SK-N-SH (cell line): ENCODE measurements around the gene GALK1. TPM values are rescaled to one million over a fixed set of nuclear protein-coding genes. Genes with fewer than 3 reads are reported as not detected.
A peak's percentile ranks its signal among the peaks of the same experiment; 100 is the strongest.

Experiments used
- CTCF ChIA-PET: fragments of 300-600, 350-600 bp; formaldehyde crosslinking; extraction: SDS; loops from one replicate; lab custom pipeline; 2021; lab: Yijun Ruan, JAX
- POLR2A ChIA-PET: fragments of 350-600 bp; sonication (Branson Sonifier 250); formaldehyde crosslinking; extraction: SDS; loops from one replicate; lab custom pipeline; 2020; ENCODE audit warnings: antibody characterized with exemption, inconsistent platforms; lab: Yijun Ruan, JAX
- DNase-seq: peaks from one replicate; pipeline ENCODE4 v3.0.0; 2012
- H2AFZ ChIP-seq: fragments of 200-600 bp; sonication (generic); 2 replicates; pipeline ENCODE4 v1.8.1; 2016; ENCODE audit warnings: antibody characterized with exemption, mild to moderate bottlenecking, low read depth
- H3F3A ChIP-seq: fragments of 200-600 bp; sonication (generic); replicated peaks from 2 replicates; pipeline ENCODE3; 2016; ENCODE audit warnings: antibody characterized with exemption, mild to moderate bottlenecking; ENCODE audit not compliant: insufficient read depth
- H3K27ac ChIP-seq, 2 experiments: fragments of 200-500 bp in 1 of 2; fragments of 200-600 bp in 1 of 2; sonication (Bioruptor generic) in 1 of 2; sonication (generic), shearing (Covaris generic) in 1 of 2; 2 replicates each; pipeline versions ENCODE4 v1.5.1 to v1.6.1; 2014 to 2016; ENCODE audit warnings: low read depth in 2 of 2, inconsistent platforms in 1 of 2, low read length in 1 of 2, mild to moderate bottlenecking in 1 of 2, mixed read lengths in 1 of 2
- H3K27me3 ChIP-seq: fragments of 200-600 bp; sonication (generic), shearing (Covaris generic); 2 replicates; pipeline ENCODE4 v1.6.1; 2016; ENCODE audit warnings: mixed run types; ENCODE audit not compliant: insufficient read depth
- H3K36me3 ChIP-seq, 2 experiments: fragments of 200-500 bp in 1 of 2; fragments of 200-600 bp in 1 of 2; sonication (Bioruptor generic) in 1 of 2; sonication (generic) in 1 of 2; replicated peaks in 1 of 2; 2 replicates each; pipeline versions ENCODE3 to v1.5.1; 2014 to 2016; ENCODE audit warnings: low read length in 1 of 2, mild to moderate bottlenecking in 1 of 2; ENCODE audit not compliant: insufficient read depth in 2 of 2, control insufficient read depth in 1 of 2
- H3K4me1 ChIP-seq, 2 experiments: fragments of 200-500 bp in 1 of 2; fragments of 200-600 bp in 1 of 2; sonication (Bioruptor generic) in 1 of 2; sonication (generic), shearing (Covaris generic) in 1 of 2; 2 replicates each; pipeline versions ENCODE4 v1.5.1 to v1.6.1; 2014 to 2016; ENCODE audit warnings: low read depth in 1 of 2, low read length in 1 of 2, mixed run types in 1 of 2; ENCODE audit not compliant: insufficient read depth in 2 of 2, control insufficient read depth in 1 of 2
- H3K4me2 ChIP-seq: fragments of 200-600 bp; sonication (generic), shearing (Covaris generic); 2 replicates; pipeline ENCODE4 v1.6.1; 2017; ENCODE audit warnings: mixed run types
- H3K4me3 ChIP-seq, 2 experiments: fragments of 200-500 bp in 1 of 2; fragments of 200-600 bp in 1 of 2; sonication (Bioruptor generic) in 1 of 2; sonication (generic), shearing (Covaris generic) in 1 of 2; 2 replicates each; pipeline versions ENCODE4 v1.5.1 to v1.8.1; 2014 to 2016; ENCODE audit warnings: low read depth in 2 of 2, inconsistent platforms in 1 of 2, low read length in 1 of 2, mild to moderate bottlenecking in 1 of 2, mixed read lengths in 1 of 2, moderate library complexity in 1 of 2
- H3K79me2 ChIP-seq: fragments of 200-600 bp; sonication (generic); 2 replicates; pipeline ENCODE4 v1.8.1; 2017; ENCODE audit warnings: mild to moderate bottlenecking; ENCODE audit not compliant: insufficient read depth
- H3K9ac ChIP-seq: fragments of 200-600 bp; sonication (generic); 2 replicates; pipeline ENCODE4 v1.6.1; 2017; ENCODE audit warnings: mixed run types
- H3K9me2 ChIP-seq: fragments of 200-600 bp; sonication (generic); 2 replicates; pipeline ENCODE4 v1.6.1; 2017; ENCODE audit warnings: mixed run types
- H3K9me3 ChIP-seq: fragments of 200-600 bp; sonication (generic); 2 replicates; pipeline ENCODE4 v1.6.1; 2017; ENCODE audit warnings: mixed run types, mild to moderate bottlenecking, moderate library complexity
- H4K20me1 ChIP-seq: fragments of 200-600 bp; sonication (generic); 2 replicates; pipeline ENCODE4 v1.6.1; 2017; ENCODE audit warnings: mild to moderate bottlenecking, mixed run types; ENCODE audit not compliant: insufficient read depth
- EZH2phosphoT487 ChIP-seq: fragments of 200-600 bp; sonication (generic); IDR thresholded peaks from 2 replicates; pipeline ENCODE4 v1.6.1; 2017; ENCODE audit warnings: low read depth, mixed run types, mild to moderate bottlenecking, antibody characterized with exemption, moderate library complexity, borderline replicate concordance
- FOXM1 ChIP-seq: IDR thresholded peaks from 2 replicates; pipeline ENCODE4 v1.4.0; 2012; ENCODE audit warnings: low read depth, mild to moderate bottlenecking
- GABPA ChIP-seq: IDR thresholded peaks from 2 replicates; pipeline ENCODE4 v1.4.0; 2012; ENCODE audit warnings: low read depth, mild to moderate bottlenecking
- JUND ChIP-seq: IDR thresholded peaks from 2 replicates; pipeline ENCODE4 v1.4.0; 2012
- MAX ChIP-seq: IDR thresholded peaks from 2 replicates; pipeline ENCODE4 v1.4.0; 2012; ENCODE audit warnings: low read depth
- MEF2A ChIP-seq: IDR thresholded peaks from 2 replicates; pipeline ENCODE4 v1.4.0; 2012; ENCODE audit warnings: low read depth, borderline replicate concordance
- MXI1 ChIP-seq: IDR thresholded peaks from 2 replicates; pipeline ENCODE4 v1.6.1; 2012; ENCODE audit warnings: mild to moderate bottlenecking, low read depth, low read length, improper control_type of control experiment
- PBX3 ChIP-seq: IDR thresholded peaks from 2 replicates; pipeline ENCODE4; 2012
- POLR2AphosphoS5 ChIP-seq: IDR thresholded peaks from 2 replicates; pipeline ENCODE4 v1.6.1; 2012; ENCODE audit warnings: low read depth, low read length
- RCOR1 ChIP-seq: fragments of 150-350 bp; IDR thresholded peaks from 2 replicates; pipeline ENCODE4 v1.6.1; 2017; ENCODE audit warnings: antibody characterized with exemption, low read length
- RXRA ChIP-seq: IDR thresholded peaks from 2 replicates; pipeline ENCODE4 v1.4.0; 2012; ENCODE audit warnings: low read depth, mild to moderate bottlenecking, borderline replicate concordance
- SMC3 ChIP-seq: IDR thresholded peaks from 2 replicates; pipeline ENCODE4 v1.6.1; 2012; ENCODE audit warnings: low read depth, low read length, improper control_type of control experiment
- USF1 ChIP-seq: IDR thresholded peaks from 2 replicates; pipeline ENCODE4 v1.4.0; 2012; ENCODE audit warnings: low read depth, borderline replicate concordance
- USF2 ChIP-seq: fragments of 150-350 bp; IDR thresholded peaks from 2 replicates; pipeline ENCODE4 v1.6.1; 2017; ENCODE audit warnings: antibody characterized with exemption, low read length, low read depth, borderline replicate concordance
- WGBS: methylation state at CpG from one replicate; pipeline ENCODE4 v1.1.6; 2017; ENCODE audit warnings: low lambda C conversion rate; 5-methylcytosine and 5-hydroxymethylcytosine counted together
- polyA plus RNA-seq, 3 experiments: library from polyadenylated mRNA; depleted of rRNA; stranded (reverse); fragments of >200 nt; gene quantifications; 2 replicates each; pipeline ENCODE4 v1.2.3, GENCODE V29; 2012
- TF ChIP-seq, protein P1 (sequence below): IDR thresholded peaks from 2 replicates; pipeline ENCODE4 v1.6.1; 2012; ENCODE audit warnings: mild to moderate bottlenecking, low read depth, low read length, moderate library complexity

The GALK1 gene
- polyA plus RNA-seq, 1 of the 3 experiments (the other 2 are of a cell fraction), result 36.5 TPM

GRCh38 chr17:75722542-75723095 lies 42.4 kb downstream of the GALK1 start:
- POLR2A ChIA-PET, result no interaction called here
- CTCF ChIA-PET, result interaction anchor here (0.7 to 25.4 kb wide), 6 partner anchors 24 to 400 kb away, joined by 3 to 419 read pairs (median 4); partner anchors contain the start of gene SMIM5
- WGBS, result 96% methylated on average over 9 of the region's 9 CpGs

GRCh38 chr17:75722076-75722475 lies 42.9 kb downstream of the GALK1 start:
- POLR2A ChIA-PET, result no interaction called here

More at GRCh38 chr17:75722542-75723095, 42.4 kb downstream of the GALK1 start:
- Histone ChIP-seq H4K20me1 (no peaks in the 10 kb centered on the region), H3K4me2 (no peak overlapping the region), H3K79me2 (no peaks in the 10 kb centered on the region), H3K9me3 (no peaks in the 10 kb centered on the region), H3K27me3 (peaks cover 41% of the 10 kb centered on the region), H2AFZ (no peak overlapping the region), H3K36me3 (no peaks in the 10 kb centered on the region), H3F3A (no peaks in the 10 kb centered on the region), H3K4me3 (no peak overlapping the region), H3K9ac (no peak overlapping the region), H3K4me1 (peaks cover 0 to 4% of the 10 kb centered on the region in 2 experiments; a peak in 1 of 4 replicates), H3K9me2 (no peaks in the 10 kb centered on the region)
- peak; percentile 41 for DNase-seq
- TF ChIP-seq JUND (no peak), MAX (no peak), EZH2phosphoT487 (no peak), MXI1 (no peak), POLR2AphosphoS5 (no peak), SMC3 (no peak), RXRA (no peak), RCOR1 (no peak), USF2 (no peak)
- TF ChIP-seq, protein P1, sequence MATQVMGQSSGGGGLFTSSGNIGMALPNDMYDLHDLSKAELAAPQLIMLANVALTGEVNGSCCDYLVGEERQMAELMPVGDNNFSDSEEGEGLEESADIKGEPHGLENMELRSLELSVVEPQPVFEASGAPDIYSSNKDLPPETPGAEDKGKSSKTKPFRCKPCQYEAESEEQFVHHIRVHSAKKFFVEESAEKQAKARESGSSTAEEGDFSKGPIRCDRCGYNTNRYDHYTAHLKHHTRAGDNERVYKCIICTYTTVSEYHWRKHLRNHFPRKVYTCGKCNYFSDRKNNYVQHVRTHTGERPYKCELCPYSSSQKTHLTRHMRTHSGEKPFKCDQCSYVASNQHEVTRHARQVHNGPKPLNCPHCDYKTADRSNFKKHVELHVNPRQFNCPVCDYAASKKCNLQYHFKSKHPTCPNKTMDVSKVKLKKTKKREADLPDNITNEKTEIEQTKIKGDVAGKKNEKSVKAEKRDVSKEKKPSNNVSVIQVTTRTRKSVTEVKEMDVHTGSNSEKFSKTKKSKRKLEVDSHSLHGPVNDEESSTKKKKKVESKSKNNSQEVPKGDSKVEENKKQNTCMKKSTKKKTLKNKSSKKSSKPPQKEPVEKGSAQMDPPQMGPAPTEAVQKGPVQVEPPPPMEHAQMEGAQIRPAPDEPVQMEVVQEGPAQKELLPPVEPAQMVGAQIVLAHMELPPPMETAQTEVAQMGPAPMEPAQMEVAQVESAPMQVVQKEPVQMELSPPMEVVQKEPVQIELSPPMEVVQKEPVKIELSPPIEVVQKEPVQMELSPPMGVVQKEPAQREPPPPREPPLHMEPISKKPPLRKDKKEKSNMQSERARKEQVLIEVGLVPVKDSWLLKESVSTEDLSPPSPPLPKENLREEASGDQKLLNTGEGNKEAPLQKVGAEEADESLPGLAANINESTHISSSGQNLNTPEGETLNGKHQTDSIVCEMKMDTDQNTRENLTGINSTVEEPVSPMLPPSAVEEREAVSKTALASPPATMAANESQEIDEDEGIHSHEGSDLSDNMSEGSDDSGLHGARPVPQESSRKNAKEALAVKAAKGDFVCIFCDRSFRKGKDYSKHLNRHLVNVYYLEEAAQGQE, result no peak
- TF ChIP-seq, all 33 proteins: peak for 0
- H3K27ac ChIP-seq, result no peak overlapping the region

More at GRCh38 chr17:75722076-75722475, 42.9 kb downstream of the GALK1 start:
- CTCF ChIA-PET, result interaction anchor here (0.6 to 25.4 kb wide), 8 partner anchors 15 to 399 kb away, joined by 3 to 419 read pairs (median 4); partner anchors contain the start of gene SMIM5
- WGBS, result 85% methylated on average over 5 of the region's 5 CpGs
- TF ChIP-seq GABPA, result no peak
- TF ChIP-seq FOXM1, result no peak
- TF ChIP-seq MEF2A, result no peak
- TF ChIP-seq USF1, result no peak
- TF ChIP-seq SMC3, result no peak
- no peak for TF ChIP-seq PBX3
- TF ChIP-seq, all 33 proteins: peak for 0
- no peaks in the 10 kb centered on the region for H3K9me2 ChIP-seq
- H3K9me3 ChIP-seq, result no peaks in the 10 kb centered on the region
- H3K4me3 ChIP-seq, result no peak overlapping the region
- no peak overlapping the region for H2AFZ ChIP-seq
- H4K20me1 ChIP-seq, result no peaks in the 10 kb centered on the region
- H3K27ac ChIP-seq, result no peak overlapping the region
- H3K36me3 ChIP-seq, result no peaks in the 10 kb centered on the region
- DNase-seq, result peak; percentile 43
- peaks cover 44% of the 10 kb centered on the region for H3K27me3 ChIP-seq
- no peak overlapping the region for H3K4me2 ChIP-seq
- H3K79me2 ChIP-seq, result no peaks in the 10 kb centered on the region
- peaks cover 0 to 4% of the 10 kb centered on the region in 2 experiments; a peak in 1 of 4 replicates for H3K4me1 ChIP-seq
- H3K9ac ChIP-seq, result no peak overlapping the region
- H3F3A ChIP-seq, result no peaks in the 10 kb centered on the region
